Gastrocnemius medialis (tissue), 4 donors: ENCODE measurements around the gene TCHP.

Experiments
- CTCF ChIP-seq, 5 experiments: fragments of 450-650 bp in 3 of 5; fragments of 200-600 bp in 2 of 5; sonication (generic) in 2 of 5; IDR thresholded peaks in 4 of 5; conservative IDR thresholded peaks in 1 of 5; 1 replicate in 4 of 5; 2 replicates in 1 of 5; pipeline ENCODE4 v1.5.1; 2016 to 2019; ENCODE audit warnings: antibody characterized with exemption in 5 of 5, mild to moderate bottlenecking in 3 of 5, moderate library complexity in 3 of 5
- POLR2A ChIP-seq, 2 donors: fragments of 450-650 bp; IDR thresholded peaks; one replicate each; pipeline ENCODE4 v1.6.1; 2017; ENCODE audit warnings: antibody characterized with exemption in 2 of 2, mild to moderate bottlenecking in 2 of 2, moderate library complexity in 2 of 2

DNA sequence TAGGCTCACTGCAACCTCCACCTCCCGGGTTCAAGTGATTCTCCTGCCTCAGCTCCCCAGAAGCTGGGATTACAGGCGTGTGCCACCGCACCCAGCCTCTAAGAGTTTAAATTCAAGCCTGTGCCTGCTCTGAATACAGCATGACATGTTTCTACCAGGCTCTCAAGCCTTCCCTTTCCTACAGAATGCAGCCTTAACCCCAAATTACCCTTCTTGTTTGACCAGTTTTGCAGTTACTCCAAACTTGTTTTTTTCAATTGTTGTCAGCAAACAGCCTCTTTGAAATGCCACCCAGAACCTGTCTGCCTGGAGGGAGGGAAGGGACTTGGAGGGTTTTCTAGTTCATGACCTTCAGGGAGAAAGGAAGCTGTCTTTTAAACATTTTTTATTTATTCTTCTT is 35.2 kb upstream of the TCHP start:
- no peak for TF ChIP-seq CTCF (IDR thresholded peaks at IDR 0.05 in 4 of 5, conservative IDR thresholded peaks at IDR 0.05 in 1 of 5)
- TF ChIP-seq POLR2A (IDR thresholded peaks at IDR 0.05) = no peak
